Liver (tissue), 9 donors: Measurements from ENCODE around the gene TMEM98. TPM values are rescaled to one million over a fixed set of nuclear protein-coding genes. Genes with fewer than 3 reads are reported as not detected.

Experiments used
- DNase-seq: peaks from one replicate; pipeline ENCODE4 v3.0.0-alpha.2; 2017; ENCODE audit warnings: low spot score
- H3K27ac ChIP-seq, 2 donors: one replicate each; pipeline ENCODE4 v1.7.0; 2013; ENCODE audit warnings: inconsistent platforms in 2 of 2, low read length in 2 of 2, control low read depth in 1 of 2, low read depth in 1 of 2, mild to moderate bottlenecking in 1 of 2
- H3K27me3 ChIP-seq, 4 donors: one replicate each; pipeline versions ENCODE4 v1.6.1 to v1.7.0; 2013; ENCODE audit warnings: low read length in 3 of 4, inconsistent platforms in 1 of 4, mild to moderate bottlenecking in 1 of 4, moderate library complexity in 1 of 4; ENCODE audit not compliant: control insufficient read depth in 4 of 4, insufficient read depth in 4 of 4
- H3K36me3 ChIP-seq, 4 donors: one replicate each; pipeline versions ENCODE4 v1.6.1 to v1.7.0; 2013; ENCODE audit warnings: low read length in 3 of 4, mild to moderate bottlenecking in 3 of 4, low read depth in 1 of 4, moderate library complexity in 1 of 4; ENCODE audit not compliant: control insufficient read depth in 4 of 4, insufficient read depth in 3 of 4
- H3K4me1 ChIP-seq, 4 donors: one replicate each; pipeline versions ENCODE4 v1.6.1 to v1.7.0; 2013; ENCODE audit warnings: low read length in 3 of 4, mild to moderate bottlenecking in 3 of 4, moderate library complexity in 1 of 4; ENCODE audit not compliant: control insufficient read depth in 4 of 4, insufficient read depth in 4 of 4
- H3K4me3 ChIP-seq, 3 donors: one replicate each; pipeline versions ENCODE4 v1.6.1 to v1.7.0; 2013; ENCODE audit warnings: low read length in 3 of 3, control low read depth in 1 of 3, low read depth in 1 of 3, mild to moderate bottlenecking in 1 of 3
- H3K9ac ChIP-seq, 2 donors: one replicate each; pipeline ENCODE4 v1.7.0; 2013; ENCODE audit warnings: low read length in 2 of 2, mild to moderate bottlenecking in 2 of 2, moderate library complexity in 2 of 2, control low read depth in 1 of 2, low read depth in 1 of 2
- H3K9me3 ChIP-seq, 4 donors: one replicate each; pipeline versions ENCODE4 v1.6.1 to v1.7.0; 2013; ENCODE audit warnings: low read length in 3 of 4; ENCODE audit not compliant: control insufficient read depth in 4 of 4
- ATF3 ChIP-seq: IDR thresholded peaks from 2 replicates; pipeline ENCODE4 v1.6.1; 2016; ENCODE audit warnings: antibody characterized with exemption
- CTCF ChIP-seq: fragments of 150-350 bp; IDR thresholded peaks from 2 replicates; pipeline ENCODE4 v1.5.1; 2017; ENCODE audit warnings: improper control_type of control experiment, low read depth, low read length; ENCODE audit not compliant: missing input control
- EGR1 ChIP-seq, 2 donors: IDR thresholded peaks; 2 replicates each; pipeline ENCODE4 v1.6.1; 2016 to 2018; ENCODE audit warnings: antibody characterized with exemption in 2 of 2, low read depth in 2 of 2
- FOXA2 ChIP-seq: IDR thresholded peaks from 2 replicates; pipeline ENCODE4 v1.6.1; 2016; ENCODE audit warnings: antibody characterized with exemption
- GABPA ChIP-seq, 2 donors: IDR thresholded peaks in 1 of 2; conservative IDR thresholded peaks in 1 of 2; 2 replicates each; pipeline ENCODE4 v1.6.1; 2016; ENCODE audit warnings: antibody characterized with exemption in 2 of 2, mild to moderate bottlenecking in 1 of 2, moderate library complexity in 1 of 2
- HNF4A ChIP-seq, 2 donors: conservative IDR thresholded peaks; 2 replicates each; pipeline ENCODE4 v1.6.1; 2016; ENCODE audit warnings: antibody characterized with exemption in 2 of 2, mild to moderate bottlenecking in 2 of 2
- HNF4G ChIP-seq: IDR thresholded peaks from 2 replicates; pipeline ENCODE4 v1.6.1; 2016; ENCODE audit warnings: antibody characterized with exemption
- MAX ChIP-seq: IDR thresholded peaks from 2 replicates; pipeline ENCODE4 v1.6.1; 2016; ENCODE audit warnings: antibody characterized with exemption
- NR2F2 ChIP-seq: IDR thresholded peaks from 2 replicates; pipeline ENCODE4 v1.6.1; 2016; ENCODE audit warnings: antibody characterized with exemption
- RAD21 ChIP-seq, 2 donors: IDR thresholded peaks; 2 replicates each; pipeline ENCODE4 v1.6.1; 2016; ENCODE audit warnings: antibody characterized with exemption in 2 of 2, mild to moderate bottlenecking in 2 of 2
- RXRA ChIP-seq, 2 donors: IDR thresholded peaks; 2 replicates each; pipeline ENCODE4 v1.6.1; 2017 to 2018; ENCODE audit warnings: antibody characterized with exemption in 2 of 2, mild to moderate bottlenecking in 1 of 2
- SP1 ChIP-seq: IDR thresholded peaks from 2 replicates; pipeline ENCODE4 v1.6.1; 2018; ENCODE audit warnings: antibody characterized with exemption, mild to moderate bottlenecking
- YY1 ChIP-seq: IDR thresholded peaks from 2 replicates; pipeline ENCODE4 v1.6.1; 2016; ENCODE audit warnings: antibody characterized with exemption, mild to moderate bottlenecking
- ZBTB33 ChIP-seq: IDR thresholded peaks from 2 replicates; pipeline ENCODE4 v1.6.1; 2016; ENCODE audit warnings: antibody characterized with exemption
- WGBS: extraction: QIAGEN DNeasy Blood & Tissue Kit; methylation state at CpG from one replicate; pipeline ENCODE4 v1.1.7; 2013; 5-methylcytosine and 5-hydroxymethylcytosine counted together
- polyA plus RNA-seq, 2 donors: library from polyadenylated mRNA; stranded (reverse) in 1 of 2; unstranded in 1 of 2; fragments of 200-250 nt in 1 of 2; fragments of >200 nt in 1 of 2; fragmentation: Nextera tagmentation in 1 of 2; extraction: Ambion mirVana in 1 of 2; gene quantifications; one replicate each; pipeline versions ENCODE4 v1.2.1 to v1.2.3, GENCODE V29; 2013 to 2015
- total RNA-seq, 2 donors: library from RNA; depleted of rRNA; stranded (reverse); fragments of >200 nt; gene quantifications; one replicate each; pipeline ENCODE4 v1.2.3, GENCODE V29; 2014
- donor health status: healthy.
- donor health status: healthy.
- donor health status: healthy.
- donor health status: healthy.
- donor health status: healthy.

The TMEM98 gene
- total and polyA plus RNA-seq, 4 donors: 7.0 to 17.5 (median 10.7) TPM

GRCh38 chr17:32953045-32953444 lies 25.1 kb downstream of the TMEM98 start:
- no peak for TF ChIP-seq RAD21 (IDR thresholded peaks at IDR 0.05)
- Histone ChIP-seq H3K9me3 (no peaks in the 10 kb centered on the region), H3K9ac (no peak overlapping the region), H3K27ac (no peak overlapping the region), H3K36me3 (no peaks in the 10 kb centered on the region), H3K4me3 (no peak overlapping the region), H3K27me3 (no peaks in the 10 kb centered on the region), H3K4me1 (peaks cover 0 to 9% (median 5%) of the 10 kb centered on the region in 4 donors)
- DNase-seq: no peak

- H3K4me1 ChIP-seq: peaks cover 0 to 9% (median 5%) of the 10 kb centered on the region in 4 donors
- H3K27ac ChIP-seq: no peak overlapping the region
- H3K4me3 ChIP-seq: no peak overlapping the region
- H3K36me3 ChIP-seq: no peaks in the 10 kb centered on the region
- no peak overlapping the region for H3K9ac ChIP-seq
- TF ChIP-seq SP1 (no peak), EGR1 (IDR thresholded peaks at IDR 0.05; ENCODE audit: low read depth in 2 of 2) (no peak), RAD21 (IDR thresholded peaks at IDR 0.05) (no peak), HNF4G (no peak), GABPA (IDR thresholded peaks at IDR 0.05 in 1 of 2, conservative IDR thresholded peaks at IDR 0.05 in 1 of 2) (no peak), CTCF (no peak), YY1 (no peak), FOXA2 (no peak), HNF4A (conservative IDR thresholded peaks at IDR 0.05) (no peak), NR2F2 (no peak), RXRA (IDR thresholded peaks at IDR 0.05) (no peak), ATF3 (no peak), ZBTB33 (no peak), MAX (no peak)
- no peaks in the 10 kb centered on the region for H3K9me3 ChIP-seq
- 86% methylated on average over 2 of the region's 2 CpGs for WGBS
- no peak for DNase-seq
- H3K27me3 ChIP-seq: no peaks in the 10 kb centered on the region
These were observed 25.9 kb downstream of the TMEM98 start for GRCh38 chr17:32953857-32954256.

- H3K9me3 ChIP-seq: no peaks in the 10 kb centered on the region
- TF ChIP-seq CTCF (no peak), RXRA (IDR thresholded peaks at IDR 0.05) (peak in 1 of 2 donors; percentile 30), HNF4A (conservative IDR thresholded peaks at IDR 0.05) (peak; percentile 30 to 50)
- no peak overlapping the region for H3K4me3 ChIP-seq
- H3K9ac ChIP-seq: no peak overlapping the region
- H3K36me3 ChIP-seq: no peaks in the 10 kb centered on the region
- H3K27me3 ChIP-seq: no peaks in the 10 kb centered on the region
- no peak overlapping the region for H3K27ac ChIP-seq
- WGBS: 29% methylated on average over 8 of the region's 8 CpGs
- H3K4me1 ChIP-seq: peaks cover 0 to 9% (median 5%) of the 10 kb centered on the region in 4 donors
- no peak for DNase-seq
These were observed 26.5 kb downstream of the TMEM98 start for GRCh38 chr17:32954477-32954876.
